Heart left ventricle (tissue), 13 donors: ENCODE data around the gene PLCB1.

Experiments used
- CTCF ChIP-seq, 12 donors: fragments of 200-600 bp; sonication (generic) in 4 of 12; IDR thresholded peaks; one replicate each; pipeline versions ENCODE4 v1.5.0 to v1.8.0; 2018 to 2022; ENCODE audit warnings: antibody characterized with exemption in 12 of 12, mild to moderate bottlenecking in 5 of 12
- POLR2A ChIP-seq, 2 donors: fragments of 450-650 bp; IDR thresholded peaks; one replicate each; pipeline ENCODE4 v1.6.1; 2017; ENCODE audit warnings: antibody characterized with exemption in 2 of 2, mild to moderate bottlenecking in 2 of 2, moderate library complexity in 2 of 2
- donor health status: ischemic (EF 13 %, LVEDD 7.1; RV severe dilation, severe dysfunction).
- donor health status: DM: no; HTN: yes; CAD: no.
- donor health status: DM: no; HTN: no; CAD: no.
- donor health status: ischemic (EF 25% LVEDD 6.9; RV normal size, moderate dysfunction).
- donor health status: ischemic (EF 25% LVEDD 5.7; RV mildly dilated, moderate dysfunction).
- donor health status: ischemic (EF 35%, LVEDD 5.7; RV mildly dilated, moderate dysfunction).
- donor health status: nonischemic (EF 11% LVEDD 7.7; RV severe dilation, severe dysfunction).
- donor health status: DM: yes; HTN: yes; CAD: no.
- donor health status: PGD.
- donor health status: ischemic (EF 29% LVEDD 5.4; RV normal size, mild dysfunction).
- donor health status: nonischemic (EF 23%, LVEDD 6.1; RV moderate dilation, normal function).

DNA sequence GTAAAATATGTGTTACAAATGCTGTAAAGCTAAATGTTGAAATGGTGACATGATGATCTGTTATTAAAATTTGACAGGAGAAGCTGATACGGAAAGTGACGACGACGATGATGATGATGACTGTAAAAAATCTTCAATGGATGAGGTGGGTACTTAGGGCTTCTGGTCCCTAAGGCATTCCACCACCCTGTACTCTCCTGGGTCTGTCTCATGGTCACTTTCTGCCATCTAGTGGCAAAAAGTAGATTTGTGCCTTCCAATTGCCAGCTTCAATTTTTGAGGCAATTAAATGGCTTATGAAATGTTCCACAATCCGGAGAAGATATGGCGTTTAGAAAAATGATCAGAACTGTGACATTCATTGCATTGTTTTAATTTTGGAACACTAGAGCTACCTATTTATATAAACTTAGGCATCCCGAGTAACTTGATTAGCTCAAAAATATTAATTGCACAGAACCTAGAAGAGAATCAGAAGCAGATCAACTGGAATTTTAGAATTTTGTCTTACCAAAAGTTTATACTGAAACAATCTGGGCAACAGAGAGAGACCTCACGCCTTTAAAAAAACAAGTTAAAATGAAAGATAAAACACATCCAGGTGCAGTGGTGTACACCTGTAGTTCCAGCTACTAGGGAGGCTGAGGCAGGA, 590.3 kb downstream of the PLCB1 start:
- peak; percentile 64 to 87 (median 80) for TF ChIP-seq CTCF (IDR thresholded peaks at IDR 0.05)
- no peak for TF ChIP-seq POLR2A (IDR thresholded peaks at IDR 0.05)
